Activated naive CD8-positive, alpha-beta T cell treated with anti-CD3 and anti-CD28 coated beads, Interleukin-2, amount 50 U/mL, for 24 hours (primary cell): Measurements from ENCODE around the gene PDIA5.
A peak's percentile ranks its signal among the peaks of the same experiment; 100 is the strongest.

ENCODE experiments used
- ATAC-seq: fragments of 150-1000 bp; cut with Tn5 transposase; one replicate; pipeline ENCODE4 v1.10.0; 2021
- DNase-seq: peaks from one replicate; pipeline ENCODE4 v3.0.0; 2021
- H3K27ac Mint-ChIP-seq: one replicate; pipeline ENCODE4 v1.8.0; 2021; ENCODE audit warnings: mild to moderate bottlenecking, mixed read lengths
- H3K27me3 Mint-ChIP-seq: one replicate; pipeline ENCODE4 v1.8.0; 2021; ENCODE audit warnings: mixed read lengths
- H3K36me3 Mint-ChIP-seq: one replicate; pipeline ENCODE4 v1.8.0; 2021; ENCODE audit warnings: low read depth, mixed read lengths
- H3K4me1 Mint-ChIP-seq: one replicate; pipeline ENCODE4 v1.8.0; 2021; ENCODE audit warnings: mixed read lengths
- H3K4me3 Mint-ChIP-seq: one replicate; pipeline ENCODE4 v1.8.0; 2021; ENCODE audit warnings: mild to moderate bottlenecking, moderate library complexity, mixed read lengths
- H3K9me3 Mint-ChIP-seq: one replicate; pipeline ENCODE4 v1.8.0; 2021; ENCODE audit warnings: mixed read lengths

The PDIA5 gene

GRCh38 chr3:123188058-123188457 lies 121.2 kb downstream of the PDIA5 start:
- no peak for DNase-seq
- ATAC-seq: no peak
- Mint-ChIP-seq H3K4me3 (no peak overlapping the region), H3K4me1 (no peaks in the 10 kb centered on the region), H3K27ac (no peak overlapping the region), H3K36me3 (no peaks in the 10 kb centered on the region), H3K27me3 (no peaks in the 10 kb centered on the region), H3K9me3 (peaks cover 2% of the 10 kb centered on the region)

GRCh38 chr3:123193448-123194101 lies 126.8 kb downstream of the PDIA5 start:
- Mint-ChIP-seq H3K4me1 (no peaks in the 10 kb centered on the region), H3K27me3 (no peaks in the 10 kb centered on the region), H3K27ac (no peak overlapping the region), H3K4me3 (no peak overlapping the region), H3K9me3 (no peaks in the 10 kb centered on the region), H3K36me3 (no peaks in the 10 kb centered on the region)
- DNase-seq (no peak), ATAC-seq (no peak)

GRCh38 chr3:123194552-123194951 lies 127.7 kb downstream of the PDIA5 start:
- no peak overlapping the region for H3K4me3 Mint-ChIP-seq
- H3K4me1 Mint-ChIP-seq: no peaks in the 10 kb centered on the region
- H3K27me3 Mint-ChIP-seq: no peaks in the 10 kb centered on the region
- DNase-seq (no peak), ATAC-seq (no peak)
- H3K36me3 Mint-ChIP-seq: no peaks in the 10 kb centered on the region
- no peak overlapping the region for H3K27ac Mint-ChIP-seq
- no peaks in the 10 kb centered on the region for H3K9me3 Mint-ChIP-seq

- no peaks in the 10 kb centered on the region for H3K36me3 Mint-ChIP-seq
- H3K27ac Mint-ChIP-seq: no peak overlapping the region
- peaks cover 4% of the 10 kb centered on the region for H3K9me3 Mint-ChIP-seq
- peaks cover 19% of the 10 kb centered on the region for H3K4me1 Mint-ChIP-seq
- ATAC-seq (no peak), DNase-seq (no peak)
- no peak overlapping the region for H3K4me3 Mint-ChIP-seq
- no peaks in the 10 kb centered on the region for H3K27me3 Mint-ChIP-seq
Observed at GRCh38 chr3:123198372-123198771, 131.5 kb downstream of the PDIA5 start.

- peak overlapping the region; percentile 90 for H3K4me3 Mint-ChIP-seq
- ATAC-seq (no peak), DNase-seq (no peak)
- peak overlapping the region; percentile 89 for H3K27ac Mint-ChIP-seq
- H3K9me3 Mint-ChIP-seq: peaks cover 4% of the 10 kb centered on the region
- no peaks in the 10 kb centered on the region for H3K27me3 Mint-ChIP-seq
- H3K36me3 Mint-ChIP-seq: no peaks in the 10 kb centered on the region
- H3K4me1 Mint-ChIP-seq: peaks cover 22% of the 10 kb centered on the region
Observed at GRCh38 chr3:123201223-123201556, 134.4 kb downstream of the PDIA5 start.

GRCh38 chr3:123201557-123202427 lies 135.0 kb downstream of the PDIA5 start, which contains the start of gene SEC22A:
SEC22A (plus strand) TSS chr3:123201943; CDS start chr3:123209218, 7,275 bp downstream.
- ATAC-seq: peak; percentile 100
- Mint-ChIP-seq H3K27me3 (no peaks in the 10 kb centered on the region), H3K4me1 (peaks cover 25% of the 10 kb centered on the region), H3K4me3 (peak within 1 kb of the TSS; percentile 90), H3K9me3 (peaks cover 4% of the 10 kb centered on the region), H3K27ac (peak within 1 kb of the TSS; percentile 89), H3K36me3 (no peaks in the 10 kb centered on the region)
- peak; percentile 93 for DNase-seq

- Mint-ChIP-seq H3K27ac (peak overlapping the region; percentile 89), H3K4me1 (peaks cover 25% of the 10 kb centered on the region), H3K36me3 (no peaks in the 10 kb centered on the region), H3K4me3 (peak overlapping the region; percentile 90), H3K9me3 (peaks cover 4% of the 10 kb centered on the region), H3K27me3 (no peaks in the 10 kb centered on the region)
- DNase-seq (no peak), ATAC-seq (no peak)
Observed at GRCh38 chr3:123202451-123202850, 135.6 kb downstream of the PDIA5 start.
